LNCaP clone FGC (cell line): Measurements from ENCODE around the gene SLC12A4.

Source experiments
- DNase-seq: peaks from one replicate; pipeline ENCODE4 v3.0.0-alpha.2; 2011; ENCODE audit warnings: low read depth
- H3K4me3 ChIP-seq: 2 replicates; pipeline ENCODE4 v1.5.1; 2011; ENCODE audit warnings: mild to moderate bottlenecking, low read depth, low read length, control low read depth
- CTCF ChIP-seq: IDR thresholded peaks from 2 replicates; pipeline ENCODE4 v1.5.1; 2012; ENCODE audit warnings: mild to moderate bottlenecking; ENCODE audit not compliant: control insufficient read depth, insufficient read depth; ENCODE audit errors: extremely low read depth

The SLC12A4 gene

DNA sequence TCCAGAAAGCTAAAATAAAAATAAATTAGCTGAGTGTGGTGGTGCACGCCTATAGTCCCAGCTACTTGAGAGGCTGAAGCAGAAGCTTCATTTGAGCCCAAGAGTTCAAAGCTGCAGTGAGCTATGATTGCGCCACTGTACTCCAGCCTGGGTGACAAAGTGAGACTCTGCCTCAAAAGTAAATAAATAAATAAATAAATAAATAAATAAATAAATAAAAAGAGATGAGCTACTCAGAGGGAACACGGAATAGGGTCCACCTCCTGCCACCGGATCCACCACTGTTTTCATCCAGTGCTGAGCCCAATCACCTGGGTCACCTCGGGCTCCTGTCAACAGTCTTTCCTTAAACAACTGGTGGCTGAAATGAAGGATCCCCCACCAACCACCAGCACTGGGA lies 18.5 kb upstream of the SLC12A4 start:
- no peak overlapping the region for H3K4me3 ChIP-seq
- no peak for DNase-seq
- TF ChIP-seq CTCF = no peak

GRCh38 chr16:67982011-67982696 lies 13.7 kb upstream of the SLC12A4 start:
- no peak for DNase-seq
- TF ChIP-seq CTCF = no peak
- H3K4me3 ChIP-seq = no peak overlapping the region

- DNase-seq = no peak
- no peak within 1 kb of the TSS for H3K4me3 ChIP-seq
- no peak for TF ChIP-seq CTCF
Observed at GRCh38 chr16:67979955-67980678, 11.7 kb upstream of the SLC12A4 start, which contains the start of gene DPEP3. DPEP3 (minus strand) TSS chr16:67980499; CDS start chr16:67980380, 119 bp downstream.

GRCh38 chr16:67977469-67978227 lies 9.2 kb upstream of the SLC12A4 start:
- no peak for TF ChIP-seq CTCF
- DNase-seq = no peak

DNA sequence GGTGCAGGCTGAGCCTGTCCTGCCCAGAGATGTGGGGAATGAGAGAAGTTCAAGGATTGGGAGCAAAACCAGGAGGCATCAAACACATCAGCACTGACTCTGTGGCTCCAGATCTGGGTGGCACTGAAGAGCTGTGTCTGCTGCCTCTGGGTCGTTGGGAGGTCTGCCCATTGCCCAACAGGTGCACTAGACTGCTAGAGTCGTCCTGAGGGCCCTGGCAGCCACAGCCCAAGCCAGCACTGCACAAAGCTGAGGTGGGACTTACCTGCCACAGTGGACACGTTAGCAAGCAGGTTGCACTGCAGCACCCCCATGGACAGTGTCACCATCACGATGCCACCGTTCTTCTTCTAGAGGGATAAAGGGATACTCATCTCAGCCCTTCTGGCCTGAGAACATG lies 8.6 kb upstream of the SLC12A4 start:
- no peak for TF ChIP-seq CTCF
- no peak overlapping the region for H3K4me3 ChIP-seq
- no peak for DNase-seq

More at GRCh38 chr16:67977469-67978227, 9.2 kb upstream of the SLC12A4 start:
- no peak overlapping the region for H3K4me3 ChIP-seq

DNA sequence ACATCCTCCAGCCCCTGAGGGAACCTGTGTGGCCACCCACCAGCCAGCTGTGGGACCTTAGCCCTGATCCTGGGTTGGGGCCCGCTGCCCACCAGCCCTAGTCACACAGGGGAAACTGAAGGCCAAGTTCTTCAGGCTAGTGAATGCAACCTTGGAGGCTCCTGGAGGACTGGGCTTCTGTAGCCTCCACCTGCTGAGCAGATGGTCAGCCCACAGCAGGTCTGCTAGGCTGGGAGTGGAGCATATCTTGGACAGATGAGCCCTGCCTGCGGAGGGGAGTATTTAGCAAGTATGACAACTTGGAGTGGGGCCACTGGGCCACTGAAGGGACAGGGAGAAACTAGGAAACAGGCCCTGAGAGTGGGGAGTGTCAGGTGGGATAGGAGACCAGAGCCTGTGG lies 7.8 kb upstream of the SLC12A4 start:
- DNase-seq = no peak
- TF ChIP-seq CTCF = no peak
- H3K4me3 ChIP-seq = no peak overlapping the region
